Measurements from ENCODE around the gene CHCHD2.
"Not testable (repeated sequence)": the region's sequence is repeated elsewhere in the genome, so short reads cannot be mapped to it uniquely, and the experiment has no call there.

CHCHD2 gene

DNA sequence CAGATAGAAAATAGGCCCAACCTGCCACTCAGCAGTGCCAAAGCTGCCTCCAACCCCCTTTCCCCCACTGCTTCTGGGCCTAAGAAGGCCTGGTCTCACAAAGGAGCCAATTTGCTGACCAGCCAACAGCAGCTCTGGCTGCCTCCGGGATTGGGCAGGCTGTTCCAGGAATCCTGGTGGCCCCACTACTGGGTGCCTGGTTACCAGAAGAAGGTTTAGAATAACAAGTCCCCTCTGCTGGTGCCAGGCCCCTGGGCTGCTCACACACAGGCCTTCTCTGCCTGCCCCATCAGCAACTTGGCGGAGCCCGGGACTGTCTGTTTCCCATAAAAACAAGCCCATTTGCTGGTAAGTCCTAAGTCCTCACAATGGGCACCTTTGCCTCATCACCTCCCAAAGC lies 14.7 kb downstream of the CHCHD2 start:
- TF ChIP-seq, protein P1, sequence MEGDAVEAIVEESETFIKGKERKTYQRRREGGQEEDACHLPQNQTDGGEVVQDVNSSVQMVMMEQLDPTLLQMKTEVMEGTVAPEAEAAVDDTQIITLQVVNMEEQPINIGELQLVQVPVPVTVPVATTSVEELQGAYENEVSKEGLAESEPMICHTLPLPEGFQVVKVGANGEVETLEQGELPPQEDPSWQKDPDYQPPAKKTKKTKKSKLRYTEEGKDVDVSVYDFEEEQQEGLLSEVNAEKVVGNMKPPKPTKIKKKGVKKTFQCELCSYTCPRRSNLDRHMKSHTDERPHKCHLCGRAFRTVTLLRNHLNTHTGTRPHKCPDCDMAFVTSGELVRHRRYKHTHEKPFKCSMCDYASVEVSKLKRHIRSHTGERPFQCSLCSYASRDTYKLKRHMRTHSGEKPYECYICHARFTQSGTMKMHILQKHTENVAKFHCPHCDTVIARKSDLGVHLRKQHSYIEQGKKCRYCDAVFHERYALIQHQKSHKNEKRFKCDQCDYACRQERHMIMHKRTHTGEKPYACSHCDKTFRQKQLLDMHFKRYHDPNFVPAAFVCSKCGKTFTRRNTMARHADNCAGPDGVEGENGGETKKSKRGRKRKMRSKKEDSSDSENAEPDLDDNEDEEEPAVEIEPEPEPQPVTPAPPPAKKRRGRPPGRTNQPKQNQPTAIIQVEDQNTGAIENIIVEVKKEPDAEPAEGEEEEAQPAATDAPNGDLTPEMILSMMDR (IDR thresholded peaks at IDR 0.05; ENCODE audit: borderline replicate concordance, insufficient read depth, low read depth, low read length) = no peak
- no peak overlapping the region for H3K4me3 ChIP-seq (ENCODE audit: low read depth, low read length)

DNA sequence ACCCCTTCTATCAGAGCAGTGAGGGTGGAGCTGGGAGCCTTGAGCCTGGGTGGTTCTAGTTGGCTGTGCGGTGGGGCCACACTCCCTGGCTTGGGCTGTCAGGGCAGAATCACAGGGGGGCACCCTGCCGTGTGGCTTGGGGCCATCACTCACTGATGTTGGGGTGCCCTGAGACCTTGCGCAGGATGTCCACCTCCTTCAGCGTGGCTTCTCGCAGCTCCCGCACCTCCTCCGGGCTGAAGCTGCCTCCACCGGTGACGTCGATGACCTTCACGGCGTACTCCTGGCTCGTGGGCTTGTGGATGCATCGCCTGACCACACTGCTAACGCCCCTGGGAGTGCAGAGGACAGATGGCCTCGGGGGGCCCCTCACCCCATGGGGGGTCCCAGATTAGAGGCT lies 18.8 kb downstream of the CHCHD2 start:
- TF ChIP-seq, protein P1 (IDR thresholded peaks at IDR 0.05; ENCODE audit: borderline replicate concordance, insufficient read depth, low read depth, low read length) = no peak
- H3K4me3 ChIP-seq (ENCODE audit: low read depth, low read length) = no peak overlapping the region

DNA sequence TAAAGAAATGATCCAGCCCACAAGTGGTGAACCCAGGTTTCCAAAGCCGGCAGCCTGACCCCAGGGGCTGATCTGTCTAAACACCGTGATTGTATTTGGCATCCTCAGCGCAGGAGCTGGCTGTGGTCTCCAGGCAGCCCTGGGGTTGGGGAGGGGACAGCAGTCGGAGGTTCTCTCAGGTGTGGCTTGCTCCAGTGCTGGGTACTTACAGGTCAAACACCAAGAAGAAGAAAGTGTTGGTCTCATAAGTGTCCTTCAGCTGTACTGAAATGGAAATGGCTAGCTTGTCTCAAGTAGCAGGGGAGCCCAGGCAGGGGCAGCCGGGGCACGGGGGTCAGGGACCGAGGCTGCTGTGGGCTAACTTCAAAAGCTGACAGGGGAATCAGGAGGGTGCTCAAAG lies 19.5 kb downstream of the CHCHD2 start:
- TF ChIP-seq, protein P1 (IDR thresholded peaks at IDR 0.05; ENCODE audit: borderline replicate concordance, insufficient read depth, low read depth, low read length) = no peak
- no peak overlapping the region for H3K4me3 ChIP-seq (ENCODE audit: low read depth, low read length)

DNA sequence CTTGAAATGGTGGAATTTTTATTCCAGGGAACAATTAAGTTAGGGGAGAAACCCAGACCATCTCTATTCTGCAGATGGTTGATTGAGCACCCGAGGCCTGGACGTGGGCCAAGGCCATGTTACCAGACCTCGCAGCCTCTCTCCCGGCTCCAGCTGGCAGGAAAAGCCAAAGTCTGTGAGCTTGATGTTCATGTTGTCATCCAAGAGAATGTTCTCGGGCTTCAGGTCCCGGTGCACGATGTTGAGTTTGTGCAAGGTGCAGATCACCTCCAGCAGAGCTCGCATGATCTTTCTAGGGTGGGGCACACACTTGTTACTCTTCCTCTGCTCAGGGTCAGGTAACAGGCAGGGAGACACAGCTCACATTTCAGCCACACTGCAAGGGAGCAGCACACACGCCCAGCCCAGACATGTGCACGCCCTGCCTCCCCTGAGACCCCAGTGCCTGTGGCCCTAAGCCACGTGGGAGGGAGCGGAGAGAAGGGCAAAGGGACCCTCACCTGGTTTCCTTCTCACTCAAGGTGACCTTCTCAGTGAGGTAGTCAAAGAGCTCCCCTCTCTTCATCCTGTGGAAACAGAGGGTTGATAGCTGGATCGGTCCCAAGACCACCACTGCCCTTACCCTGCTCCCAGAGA lies 23.0 kb downstream of the CHCHD2 start:
- no peak overlapping the region for H3K4me3 ChIP-seq (ENCODE audit: low read depth, low read length)
- TF ChIP-seq, protein P1 (IDR thresholded peaks at IDR 0.05; ENCODE audit: borderline replicate concordance, insufficient read depth, low read depth, low read length) = no peak

DNA sequence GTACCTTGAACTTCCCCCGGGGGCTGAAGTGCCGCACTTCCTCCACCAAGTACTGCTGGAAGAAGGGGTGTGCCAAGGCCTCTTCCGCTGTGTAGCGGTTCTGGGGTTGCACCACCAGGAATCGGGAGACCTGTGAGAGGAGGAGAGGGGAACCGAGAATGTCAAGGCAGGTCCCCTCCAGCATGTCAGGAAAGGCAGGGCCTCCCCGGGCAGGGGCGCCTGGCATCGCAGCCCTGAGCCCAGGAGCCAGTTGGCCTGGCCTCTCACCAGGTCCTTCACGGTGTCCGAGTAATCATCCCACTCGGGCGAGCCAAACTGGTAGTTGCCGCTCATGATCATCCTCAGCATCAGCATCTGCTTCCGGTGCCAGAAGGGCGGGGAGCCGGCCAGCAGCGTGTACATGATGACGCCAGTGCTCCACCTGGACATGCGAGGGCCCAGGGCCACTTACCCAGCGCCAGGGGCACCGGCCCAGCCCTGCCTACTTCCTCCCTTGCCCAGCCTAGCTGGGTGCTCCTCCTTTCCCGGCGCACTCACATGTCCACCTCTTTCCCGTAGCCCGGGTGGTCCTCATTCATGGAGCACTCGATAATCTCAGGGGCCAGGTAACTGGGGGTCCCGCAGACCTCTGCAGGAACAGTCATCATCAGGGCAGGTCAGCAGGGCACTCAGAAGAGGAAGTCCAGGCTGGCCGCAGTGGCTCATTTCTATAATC lies 24.5 kb downstream of the CHCHD2 start:
- TF ChIP-seq, protein P1 (IDR thresholded peaks at IDR 0.05; ENCODE audit: borderline replicate concordance, insufficient read depth, low read depth, low read length) = no peak
- H3K4me3 ChIP-seq (ENCODE audit: low read depth, low read length) = no peak overlapping the region

DNA sequence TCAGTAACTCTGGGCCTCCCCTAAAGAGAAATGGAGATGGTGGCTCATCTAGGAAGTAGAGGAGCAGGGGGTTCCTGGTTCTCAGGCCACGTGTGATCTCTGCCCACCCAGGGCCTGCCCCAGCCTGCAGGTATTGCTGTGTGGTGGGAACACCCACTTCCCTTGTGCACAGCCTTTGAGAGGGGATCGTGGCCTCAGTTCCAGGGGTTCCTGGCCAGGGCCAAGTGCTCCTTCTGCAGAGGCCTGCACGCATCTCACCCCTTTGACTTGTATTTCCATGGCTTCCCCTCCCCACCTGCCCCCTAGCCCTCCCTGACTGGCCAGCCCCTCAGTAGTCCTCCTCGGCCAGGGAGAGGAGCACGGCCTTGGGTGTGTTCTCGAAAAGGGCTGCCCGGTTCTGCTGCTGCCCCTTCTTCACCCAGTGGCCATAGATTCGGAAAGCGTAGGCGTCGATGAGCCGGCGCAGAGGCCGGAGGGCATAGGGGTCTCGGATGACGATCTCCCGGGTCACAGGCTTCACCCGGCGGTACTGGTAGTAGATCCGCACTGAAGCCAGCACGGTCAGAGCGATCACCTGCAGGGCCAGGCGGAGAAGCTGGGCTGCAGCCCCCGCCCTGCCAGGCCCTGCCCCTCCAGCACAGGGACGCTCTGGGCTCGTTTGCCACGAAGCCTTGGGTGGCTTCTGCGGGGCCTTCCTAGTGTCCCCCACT lies 25.4 kb downstream of the CHCHD2 start:
- H3K4me3 ChIP-seq (ENCODE audit: low read depth, low read length) = not testable (repeated sequence)

DNA sequence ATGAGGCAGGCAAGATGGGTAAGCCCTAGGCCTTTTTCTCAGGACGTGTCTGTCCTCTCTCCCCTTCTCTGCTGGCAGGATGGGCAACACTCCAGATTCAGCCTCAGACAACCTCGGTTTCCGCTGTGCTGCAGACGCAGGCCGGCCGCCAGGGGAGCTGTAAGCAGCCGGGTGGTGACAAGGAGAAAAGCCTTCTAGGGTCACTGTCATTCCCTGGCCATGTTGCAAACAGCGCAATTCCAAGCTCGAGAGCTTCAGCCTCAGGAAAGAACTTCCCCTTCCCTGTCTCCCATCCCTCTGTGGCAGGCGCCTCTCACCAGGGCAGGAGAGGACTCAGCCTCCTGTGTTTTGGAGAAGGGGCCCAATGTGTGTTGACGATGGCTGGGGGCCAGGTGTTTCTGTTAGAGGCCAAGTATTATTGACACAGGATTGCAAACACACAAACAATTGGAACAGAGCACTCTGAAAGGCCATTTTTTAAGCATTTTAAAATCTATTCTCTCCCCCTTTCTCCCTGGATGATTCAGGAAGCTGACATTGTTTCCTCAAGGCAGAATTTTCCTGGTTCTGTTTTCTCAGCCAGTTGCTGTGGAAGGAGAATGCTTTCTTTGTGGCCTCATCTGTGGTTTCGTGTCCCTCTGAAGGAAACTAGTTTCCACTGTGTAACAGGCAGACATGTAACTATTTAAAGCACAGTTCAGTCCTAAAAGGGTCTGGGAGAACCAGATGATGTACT lies 26.7 kb downstream of the CHCHD2 start:
- H3K4me3 ChIP-seq (ENCODE audit: low read depth, low read length) = no peak overlapping the region
- TF ChIP-seq, protein P1 (IDR thresholded peaks at IDR 0.05; ENCODE audit: borderline replicate concordance, insufficient read depth, low read depth, low read length) = no peak

All from GM12875 (cell line).